SK-MEL-5 (cell line): ENCODE measurements around the gene ORMDL3. TPM values are rescaled to one million over a fixed set of nuclear protein-coding genes. Genes with fewer than 3 reads are reported as not detected.

ENCODE experiments used
- DNase-seq: peaks from one replicate; pipeline ENCODE4 v3.0.0-alpha.2; 2016; ENCODE audit warnings: low read depth, low spot score
- in situ Hi-C: cut with HindIII; loops from 2 replicates; pipeline ENCODE4 v1.10.0; 2016; ENCODE audit warnings: low sequenced_read_pairs, high pct_unique_total_duplicates, low pct_unique_long_range_greater_than_20kb
- polyA plus RNA-seq, 2 experiments: library from polyadenylated mRNA; depleted of rRNA; stranded (reverse); fragments of >200 nt; gene quantifications; 2 replicates each; pipeline ENCODE4 v1.2.3, GENCODE V29; 2015
- total RNA-seq: library from RNA; depleted of rRNA; stranded (reverse); fragments of >200 nt; shearing (Covaris generic); gene quantifications from 2 replicates; pipeline ENCODE4 v1.2.3, GENCODE V29; 2014; rRNA removed

ORMDL3 gene, protein sequence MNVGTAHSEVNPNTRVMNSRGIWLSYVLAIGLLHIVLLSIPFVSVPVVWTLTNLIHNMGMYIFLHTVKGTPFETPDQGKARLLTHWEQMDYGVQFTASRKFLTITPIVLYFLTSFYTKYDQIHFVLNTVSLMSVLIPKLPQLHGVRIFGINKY
- total RNA-seq, result 32.4 and 33.7 TPM in 2 replicates
- 41.4 and 46.5 TPM in 2 replicates for polyA plus RNA-seq (2015; cell fraction: cytosol; rRNA removed)
- 12.5 and 16.5 TPM in 2 replicates for polyA plus RNA-seq (2015; cell fraction: nucleus; rRNA removed)

DNA sequence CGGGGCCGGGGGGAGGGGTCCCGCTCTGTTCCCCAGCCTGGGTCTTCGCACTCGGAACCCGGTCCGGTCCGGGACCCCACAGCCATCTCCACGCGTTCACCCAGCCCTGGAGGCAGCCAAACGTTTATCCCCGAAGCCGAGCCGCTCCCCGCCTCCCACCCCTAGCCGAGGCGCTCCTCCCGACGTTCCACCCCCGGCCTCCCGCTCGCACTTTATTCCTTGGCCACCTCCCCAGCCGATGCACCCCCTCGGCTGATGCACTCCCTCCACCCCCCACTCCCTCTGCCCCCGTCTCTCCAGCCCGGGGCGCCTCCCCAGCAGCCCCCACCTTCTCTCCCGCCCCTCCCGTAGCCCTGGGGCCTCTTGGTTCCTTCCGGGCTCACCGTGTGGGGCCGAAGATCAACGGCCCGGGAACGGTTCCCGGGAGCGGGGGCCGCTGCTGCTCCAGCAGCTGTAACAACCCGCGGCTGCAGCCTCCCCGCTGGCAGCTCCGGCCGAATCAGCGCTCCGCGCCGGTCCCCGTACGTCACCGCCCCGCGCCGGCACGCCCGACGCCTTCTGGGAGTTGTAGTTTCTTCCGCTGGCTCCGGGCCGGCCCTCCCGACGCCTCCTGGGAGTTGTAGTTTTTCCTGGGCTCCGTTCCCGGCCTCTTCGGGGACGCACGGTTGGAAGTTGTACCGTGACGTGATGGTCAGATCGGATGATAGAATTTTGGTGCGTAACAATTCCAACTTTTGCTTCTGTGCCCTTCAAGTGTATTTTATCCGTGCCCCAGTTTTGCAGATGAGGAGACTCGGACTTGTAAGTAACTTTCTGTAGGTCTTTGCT lies at the start of gene ORMDL3, which contains the start of gene LRRC3C:
TSS of gene ORMDL3 (minus strand) at position 501 of the 828 bp plus-strand sequence. CDS start 3,398 bp downstream, outside the sequence.
TSS of gene LRRC3C (plus strand) at position 632 of the 828 bp plus-strand sequence. CDS start 13,792 bp downstream, outside the sequence.
- in situ Hi-C loops, result no loop called here

GRCh38 chr17:39975801-39976200 lies 48.4 kb upstream of the ORMDL3 start:
- in situ Hi-C loops, result loop anchor here (25.0 kb wide), 1 partner anchor 112 kb away; no protein-coding TSS in a partner anchor
- no peak for DNase-seq

More for the DNA sequence above, at the start of gene ORMDL3, which contains the start of gene LRRC3C:
- DNase-seq, result peak; percentile 92

GRCh38 chr17:39974433-39974832 lies 47.0 kb upstream of the ORMDL3 start:
- in situ Hi-C loops, result no loop called here
- DNase-seq, result no peak

GRCh38 chr17:39973496-39973895 lies 46.1 kb upstream of the ORMDL3 start:
- in situ Hi-C loops, result no loop called here
- no peak for DNase-seq

GRCh38 chr17:39972271-39972670 lies 44.9 kb upstream of the ORMDL3 start:
- DNase-seq, result no peak
- in situ Hi-C loops, result no loop called here

DNA sequence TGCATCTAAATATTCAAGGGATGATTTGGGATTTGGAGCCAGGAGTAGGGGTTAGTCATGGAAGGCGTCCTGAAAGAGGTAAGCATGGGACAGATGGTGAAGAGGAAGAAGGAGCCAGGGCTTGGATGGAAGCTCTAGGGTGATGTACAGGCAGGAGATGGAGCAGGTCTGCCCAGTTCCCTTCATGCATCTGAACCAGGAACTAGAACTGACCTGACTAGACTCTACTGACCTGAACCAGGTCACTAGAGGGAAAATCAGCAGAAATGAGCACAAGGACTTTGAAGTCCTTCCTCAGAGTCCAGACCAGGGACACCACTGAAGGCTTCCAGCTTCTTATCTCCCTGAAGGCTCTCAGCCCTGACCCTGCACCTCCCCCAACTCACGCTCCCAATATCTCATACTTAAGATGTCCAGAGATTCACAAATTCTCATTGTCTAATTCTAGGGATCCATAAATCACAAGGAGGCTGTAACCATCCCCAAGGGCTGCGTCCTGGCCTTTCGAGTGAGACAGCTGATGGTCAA lies 43.7 kb upstream of the ORMDL3 start:
- in situ Hi-C loops, result no loop called here
- no peak for DNase-seq

DNA sequence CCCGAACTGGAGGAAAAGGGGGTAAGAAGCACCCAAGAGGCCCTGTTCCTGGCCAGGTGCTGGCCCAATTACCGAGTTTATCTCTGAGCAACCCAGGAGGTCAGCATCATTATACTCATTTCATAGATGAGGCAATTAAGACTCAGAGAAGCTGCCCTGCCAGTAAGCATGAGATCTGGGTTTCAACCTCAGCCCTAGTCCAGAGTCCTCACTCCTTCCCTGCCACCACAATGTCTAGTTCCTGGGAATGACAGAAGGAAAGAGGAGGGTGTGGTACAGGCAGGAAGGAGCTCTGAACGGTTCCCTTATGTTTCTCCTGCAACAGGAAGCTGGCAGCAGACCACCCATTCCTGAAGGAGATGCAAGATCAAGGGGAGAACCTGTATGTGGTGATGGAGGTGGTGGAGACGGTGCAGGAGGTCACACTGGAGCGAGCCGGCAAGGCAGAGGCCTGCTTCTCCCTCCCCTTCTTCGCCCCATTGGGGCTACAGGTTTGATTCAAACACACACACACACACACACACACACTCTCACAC lies 42.8 kb upstream of the ORMDL3 start:
- DNase-seq, result no peak
- in situ Hi-C loops, result no loop called here

DNA sequence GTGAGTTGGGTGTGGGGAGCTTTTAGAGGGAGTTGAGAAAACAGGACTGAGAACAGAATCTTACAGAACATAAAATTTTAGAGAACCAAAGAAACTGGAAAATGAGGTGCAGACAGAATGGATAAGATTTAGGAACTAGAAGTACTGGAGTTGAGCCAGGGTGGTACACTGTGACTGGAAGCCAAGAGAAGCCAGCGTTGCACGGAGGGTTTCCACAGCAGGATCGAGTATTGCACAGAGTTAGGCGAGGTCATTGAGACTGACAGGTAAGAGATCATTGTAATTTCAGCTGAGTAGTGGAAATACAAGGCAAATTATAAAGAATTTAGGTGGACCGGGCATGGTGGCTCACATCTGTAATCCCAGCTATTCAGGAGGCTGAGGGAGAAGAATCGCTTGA lies 42.0 kb upstream of the ORMDL3 start:
- no peak for DNase-seq
- in situ Hi-C loops, result no loop called here

DNA sequence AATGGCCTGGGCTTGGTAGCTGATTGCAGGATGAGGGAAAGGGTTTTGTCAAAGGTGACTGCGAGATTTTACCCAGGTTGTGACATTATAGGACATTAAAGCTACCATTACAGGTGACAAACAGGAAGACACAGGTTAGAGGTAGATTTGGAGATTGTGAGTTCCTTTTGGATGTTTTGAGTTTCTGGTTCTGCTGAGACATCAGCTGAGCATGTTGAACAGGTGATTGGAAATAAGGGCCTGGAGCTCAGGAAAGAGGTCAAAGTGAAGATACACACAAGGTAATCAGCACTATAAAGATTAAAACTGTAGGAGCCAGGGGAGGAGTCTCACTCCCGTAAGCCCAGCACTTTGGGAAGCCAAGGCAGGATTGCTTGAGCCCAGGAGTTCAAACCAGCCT lies 41.4 kb upstream of the ORMDL3 start:
- no peak for DNase-seq
- in situ Hi-C loops, result no loop called here

- no peak for DNase-seq
- in situ Hi-C loops, result no loop called here
These were observed 39.4 kb upstream of the ORMDL3 start for GRCh38 chr17:39966771-39967170.

DNA sequence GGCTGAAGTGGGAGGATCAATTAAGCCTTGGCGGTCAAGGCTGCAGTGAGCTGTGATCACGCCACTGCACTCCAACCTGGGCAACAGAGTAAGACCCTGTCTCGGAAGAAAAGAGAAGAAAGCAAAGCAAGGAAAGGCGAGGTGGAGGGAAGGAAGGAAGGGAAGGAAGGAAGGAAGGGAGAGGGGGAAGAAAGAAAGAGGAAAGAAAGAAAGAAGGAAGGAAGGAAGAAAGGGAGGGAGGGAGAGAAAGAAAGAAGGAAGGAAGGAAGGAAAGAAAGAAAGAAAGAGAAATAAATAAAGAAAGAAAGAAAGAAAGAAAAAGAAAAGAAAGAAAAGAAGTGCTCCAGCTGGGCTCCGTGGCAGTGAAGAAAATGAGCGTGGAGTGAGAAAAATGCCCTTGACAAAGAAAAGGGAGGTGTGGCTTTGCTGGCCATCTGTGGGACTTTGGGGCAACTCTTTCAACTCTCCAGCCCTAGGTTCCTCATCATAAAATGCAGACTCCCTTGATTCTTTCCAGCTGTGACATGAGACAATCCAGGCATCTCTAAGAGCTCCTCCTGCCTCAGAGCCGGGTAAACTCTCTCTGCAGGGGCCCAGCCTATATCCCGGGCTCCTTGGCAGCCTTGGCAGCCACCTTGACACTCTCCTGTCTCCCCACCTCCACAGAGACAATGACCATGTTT lies 37.8 kb upstream of the ORMDL3 start:
- in situ Hi-C loops, result no loop called here

GRCh38 chr17:39963829-39964228 lies 36.4 kb upstream of the ORMDL3 start:
- in situ Hi-C loops, result no loop called here
- no peak for DNase-seq

More for the DNA sequence above, 37.8 kb upstream of the ORMDL3 start:
- no peak for DNase-seq

- in situ Hi-C loops, result no loop called here
- no peak for DNase-seq
These were observed 35.3 kb upstream of the ORMDL3 start, which contains the start of gene GSDMA for GRCh38 chr17:39962642-39963220. GSDMA (plus strand) TSS chr17:39963004; CDS start chr17:39965688, 2,684 bp downstream.

DNA sequence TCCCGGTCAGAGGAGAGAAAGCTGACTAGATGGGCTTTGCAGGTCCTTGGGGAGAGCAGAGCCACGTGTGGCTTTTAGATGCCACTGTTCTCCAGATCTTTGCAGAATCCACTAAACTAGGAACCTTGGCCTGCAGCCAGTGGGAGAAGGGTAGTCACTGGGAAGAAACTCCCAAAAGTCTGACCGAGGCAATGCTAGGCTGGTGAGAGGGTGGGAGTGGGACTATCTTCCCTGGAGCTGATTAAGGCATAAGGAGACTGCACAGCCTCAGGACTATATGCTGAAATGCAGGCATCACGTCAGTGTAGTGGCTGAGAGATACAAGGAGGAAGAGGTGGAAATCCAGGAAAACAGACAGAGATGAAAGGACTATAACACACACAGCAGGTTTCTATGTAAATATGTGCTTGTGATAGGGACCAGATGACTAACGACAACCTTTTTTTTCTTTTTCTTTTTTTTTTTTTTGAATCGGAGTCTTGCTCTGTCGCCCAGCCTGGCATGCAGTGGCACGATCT lies 33.2 kb upstream of the ORMDL3 start:
- DNase-seq, result no peak
- in situ Hi-C loops, result no loop called here

DNA sequence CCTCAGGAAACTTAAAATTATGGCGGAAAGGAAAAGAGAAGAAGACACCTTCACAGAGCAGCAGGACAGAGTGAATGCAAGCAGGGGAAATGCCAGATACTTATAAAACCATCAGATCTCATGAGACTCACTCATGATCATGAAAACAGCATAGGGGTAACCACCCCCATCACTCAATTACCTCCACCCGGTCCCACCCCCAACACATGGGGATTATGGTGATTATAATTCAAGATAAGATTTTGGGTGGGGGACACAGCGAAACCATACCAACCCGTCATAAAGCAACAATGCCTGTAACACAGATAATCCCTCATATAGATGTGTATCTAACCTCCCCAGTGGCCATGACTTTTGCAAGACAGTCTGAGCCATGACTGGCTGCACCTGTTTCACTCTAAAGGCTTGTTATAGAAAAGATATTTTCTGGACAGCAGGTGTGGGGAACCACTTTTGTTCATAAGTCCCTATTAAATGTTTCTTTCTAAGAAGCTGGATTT lies 28.4 kb upstream of the ORMDL3 start:
- in situ Hi-C loops, result no loop called here
- DNase-seq, result no peak

- in situ Hi-C loops, result no loop called here
- DNase-seq, result no peak
These were observed 27.5 kb upstream of the ORMDL3 start for GRCh38 chr17:39954876-39955275.

DNA sequence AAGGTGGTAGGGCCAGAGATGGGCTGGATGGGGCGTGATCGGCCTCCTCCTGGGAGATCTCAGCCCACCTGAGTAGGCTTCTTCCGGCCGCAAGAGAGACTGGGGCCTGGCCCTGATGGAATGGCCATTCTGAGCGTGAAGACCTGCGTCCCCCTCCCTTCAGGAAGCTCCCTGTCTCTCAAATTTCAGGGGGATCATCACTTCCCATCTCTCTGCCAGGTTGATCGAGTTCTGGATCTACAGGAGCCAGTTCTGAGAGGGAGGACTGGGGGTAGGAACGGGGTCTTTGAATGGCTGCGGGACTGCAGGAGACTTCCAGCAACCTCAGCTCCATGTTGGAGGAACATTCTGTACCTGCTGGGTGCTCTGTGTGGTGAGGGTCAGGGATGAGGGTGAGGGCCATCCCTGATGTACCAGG lies 26.1 kb upstream of the ORMDL3 start:
- in situ Hi-C loops, result no loop called here
- no peak for DNase-seq
